Tibial nerve (tissue), 4 donors: ENCODE measurements around the gene CEP95. TPM values are rescaled to one million over a fixed set of nuclear protein-coding genes. Genes with fewer than 3 reads are reported as not detected.

Source experiments
- DNase-seq, 2 donors: peaks; one replicate each; pipeline ENCODE4 v3.0.0-alpha.2; 2019; ENCODE audit warnings: low spot score in 2 of 2
- H3K27ac ChIP-seq, 4 donors: fragments of 200-600 bp; sonication (generic) in 3 of 4; one replicate each; pipeline ENCODE4 v1.5.1; 2017 to 2019; ENCODE audit warnings: mild to moderate bottlenecking in 1 of 4
- H3K27me3 ChIP-seq, 2 donors: fragments of 200-600 bp; sonication (generic) in 1 of 2; one replicate each; pipeline versions ENCODE4 v1.5.1 to v1.6.0; 2017 to 2019
- H3K36me3 ChIP-seq, 3 donors: fragments of 200-600 bp; sonication (generic); one replicate each; pipeline ENCODE4 v1.5.1; 2018 to 2019
- H3K4me1 ChIP-seq, 4 donors: fragments of 200-600 bp; sonication (generic) in 3 of 4; one replicate each; pipeline ENCODE4 v1.5.1; 2017 to 2019
- H3K4me3 ChIP-seq, 4 donors: fragments of 200-600 bp; sonication (generic) in 3 of 4; one replicate each; pipeline ENCODE4 v1.5.1; 2017 to 2019; ENCODE audit warnings: mild to moderate bottlenecking in 1 of 4, moderate library complexity in 1 of 4
- H3K9me3 ChIP-seq, 4 donors: fragments of 200-600 bp; sonication (generic) in 3 of 4; one replicate each; pipeline ENCODE4 v1.5.1; 2017 to 2019
- EP300 ChIP-seq, 2 donors: sonication (generic); formaldehyde crosslinking; IDR thresholded peaks; one replicate each; pipeline ENCODE4 v1.6.1; 2017; ENCODE audit warnings: antibody characterized with exemption in 2 of 2, mild to moderate bottlenecking in 1 of 2
- POLR2A ChIP-seq, 2 donors: fragments of 450-650 bp; IDR thresholded peaks; one replicate each; pipeline ENCODE4 v1.6.1; 2017; ENCODE audit warnings: antibody characterized with exemption in 2 of 2, mild to moderate bottlenecking in 2 of 2, moderate library complexity in 2 of 2
- whole genome bisulfite sequencing, 2 donors: methylation state at CpG; one replicate each; pipeline ENCODE4 v1.1.5; 2018; 5-methylcytosine and 5-hydroxymethylcytosine counted together
- total RNA-seq, 4 donors: library from RNA; depleted of rRNA; stranded (reverse); fragments of >200 nt; gene quantifications; one replicate each; pipeline ENCODE4 v1.1.0, GENCODE V29; 2016
- TF ChIP-seq, protein P1 (sequence below), 5 experiments: fragments of 200-600 bp in 3 of 5; fragments of 450-650 bp in 2 of 5; sonication (generic) in 3 of 5; IDR thresholded peaks; one replicate each; pipeline ENCODE4 v1.5.1; 2016 to 2019; ENCODE audit warnings: antibody characterized with exemption in 5 of 5, mild to moderate bottlenecking in 3 of 5, moderate library complexity in 2 of 5

Gene CEP95
- total RNA-seq, 4 donors from 2014 or later = 45.7 to 73.9 (median 59.3) TPM

DNA sequence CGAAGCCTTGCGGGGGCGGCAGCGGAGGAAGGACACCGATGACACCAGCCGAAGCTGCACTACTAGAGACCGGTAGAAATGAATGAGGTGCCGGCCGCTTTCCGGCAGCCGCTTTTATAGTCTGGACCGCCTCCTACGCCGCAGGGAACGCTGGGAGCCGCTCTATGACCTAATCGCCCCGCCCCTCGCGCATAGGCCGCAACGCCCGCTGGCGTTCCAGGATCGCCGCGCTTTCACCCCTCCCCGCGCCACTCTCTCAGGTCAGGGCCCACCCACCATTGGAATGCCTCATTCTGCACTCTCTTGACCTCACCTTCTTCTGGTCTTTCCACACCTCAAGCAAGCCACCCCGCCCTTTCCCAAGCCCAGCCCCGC lies 589 bp upstream of the CEP95 start, which contains the start of gene DDX5:
Gene DDX5, minus strand, starts transcription at position 89 of the 375 bp plus-strand sequence. CDS start 170 bp downstream, outside the sequence.
- Histone ChIP-seq H3K4me3 (peak within 1 kb of the TSS; percentile 82 to 99 (median 86)), H3K27ac (peak within 1 kb of the TSS; percentile 96 to 100 (median 100)), H3K36me3 (peaks cover 12 to 55% (median 39%) of the 10 kb centered on the region in 3 donors), H3K4me1 (peaks cover 0 to 65% (median 45%) of the 10 kb centered on the region in 4 donors), H3K9me3 (no peaks in the 10 kb centered on the region), H3K27me3 (no peaks in the 10 kb centered on the region)
- TF ChIP-seq EP300 (IDR thresholded peaks at IDR 0.05) = peak in 1 of 2 donors; percentile 99
- TF ChIP-seq, protein P1, sequence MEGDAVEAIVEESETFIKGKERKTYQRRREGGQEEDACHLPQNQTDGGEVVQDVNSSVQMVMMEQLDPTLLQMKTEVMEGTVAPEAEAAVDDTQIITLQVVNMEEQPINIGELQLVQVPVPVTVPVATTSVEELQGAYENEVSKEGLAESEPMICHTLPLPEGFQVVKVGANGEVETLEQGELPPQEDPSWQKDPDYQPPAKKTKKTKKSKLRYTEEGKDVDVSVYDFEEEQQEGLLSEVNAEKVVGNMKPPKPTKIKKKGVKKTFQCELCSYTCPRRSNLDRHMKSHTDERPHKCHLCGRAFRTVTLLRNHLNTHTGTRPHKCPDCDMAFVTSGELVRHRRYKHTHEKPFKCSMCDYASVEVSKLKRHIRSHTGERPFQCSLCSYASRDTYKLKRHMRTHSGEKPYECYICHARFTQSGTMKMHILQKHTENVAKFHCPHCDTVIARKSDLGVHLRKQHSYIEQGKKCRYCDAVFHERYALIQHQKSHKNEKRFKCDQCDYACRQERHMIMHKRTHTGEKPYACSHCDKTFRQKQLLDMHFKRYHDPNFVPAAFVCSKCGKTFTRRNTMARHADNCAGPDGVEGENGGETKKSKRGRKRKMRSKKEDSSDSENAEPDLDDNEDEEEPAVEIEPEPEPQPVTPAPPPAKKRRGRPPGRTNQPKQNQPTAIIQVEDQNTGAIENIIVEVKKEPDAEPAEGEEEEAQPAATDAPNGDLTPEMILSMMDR (IDR thresholded peaks at IDR 0.05) = no peak
- TF ChIP-seq POLR2A (IDR thresholded peaks at IDR 0.05) = peak; percentile 93 to 97
- 1% methylated on average over 28 to 29 of the region's 31 CpGs for whole genome bisulfite sequencing, 2 donors
- peak; percentile 93 to 95 for DNase-seq

DNA sequence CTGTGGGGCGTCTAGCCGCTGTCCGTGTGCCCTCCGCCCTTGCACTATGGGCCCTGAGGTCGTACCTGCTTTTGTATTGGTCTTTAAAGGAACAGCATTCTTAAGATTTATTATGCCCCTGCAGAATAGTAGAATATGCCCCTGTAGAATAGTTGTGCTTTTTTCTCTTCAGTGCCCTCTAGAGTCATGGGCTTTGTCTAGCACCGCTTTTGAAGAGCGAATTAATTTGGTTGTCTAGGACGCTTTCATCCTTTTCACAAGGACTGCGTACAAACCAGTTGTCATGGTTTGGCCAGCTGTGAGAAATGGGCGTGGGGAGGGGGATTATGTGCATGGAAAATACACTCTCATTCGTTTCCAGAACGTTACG lies 621 bp downstream of the CEP95 start:
- H3K36me3 ChIP-seq = peaks cover 9 to 53% (median 36%) of the 10 kb centered on the region in 3 donors
- TF ChIP-seq, protein P1 (IDR thresholded peaks at IDR 0.05) = peak; percentile 9 to 50 (median 32)
- no peak for TF ChIP-seq EP300 (IDR thresholded peaks at IDR 0.05)
- 0% methylated on average over 13 of the region's 13 CpGs for WGBS, 2 donors
- H3K9me3 ChIP-seq = no peaks in the 10 kb centered on the region
- no peaks in the 10 kb centered on the region for H3K27me3 ChIP-seq
- peak in 1 of 2 donors; percentile 26 for DNase-seq
- H3K4me3 ChIP-seq = peak overlapping the region; percentile 82 to 99 (median 86)
- peaks cover 0 to 53% (median 43%) of the 10 kb centered on the region in 4 donors for H3K4me1 ChIP-seq
- H3K27ac ChIP-seq = peak overlapping the region; percentile 96 to 100 (median 100)

DNA sequence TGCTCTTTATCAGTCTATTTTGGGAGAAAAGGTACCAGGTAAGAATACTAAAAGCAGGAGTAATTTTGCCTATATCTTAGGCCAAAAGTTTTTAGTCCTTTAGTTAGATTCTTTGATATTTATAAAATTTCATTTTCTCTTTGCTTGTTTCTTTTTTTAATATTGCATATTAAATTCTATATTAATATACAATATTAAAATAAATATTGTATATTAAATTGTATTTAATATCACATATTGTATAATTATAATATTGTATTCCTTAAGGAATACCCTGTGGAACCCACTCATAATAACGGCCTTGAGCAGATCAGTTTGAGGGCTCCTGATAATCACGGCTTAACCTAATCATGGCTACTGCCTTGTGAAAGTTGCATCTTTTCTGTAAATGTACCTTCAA lies 1.9 kb downstream of the CEP95 start:
- 75 to 80% methylated on average over 2 of the region's 2 CpGs for WGBS, 2 donors
- H3K9me3 ChIP-seq = no peaks in the 10 kb centered on the region
- TF ChIP-seq, protein P1 (IDR thresholded peaks at IDR 0.05) = no peak
- H3K4me3 ChIP-seq = peak overlapping the region in 1 of 4 donors; percentile 3
- peaks cover 0 to 40% (median 30%) of the 10 kb centered on the region in 4 donors for H3K4me1 ChIP-seq
- no peaks in the 10 kb centered on the region for H3K27me3 ChIP-seq
- H3K36me3 ChIP-seq = peaks cover 2 to 44% (median 26%) of the 10 kb centered on the region in 3 donors
- no peak for DNase-seq
- no peak overlapping the region for H3K27ac ChIP-seq

DNA sequence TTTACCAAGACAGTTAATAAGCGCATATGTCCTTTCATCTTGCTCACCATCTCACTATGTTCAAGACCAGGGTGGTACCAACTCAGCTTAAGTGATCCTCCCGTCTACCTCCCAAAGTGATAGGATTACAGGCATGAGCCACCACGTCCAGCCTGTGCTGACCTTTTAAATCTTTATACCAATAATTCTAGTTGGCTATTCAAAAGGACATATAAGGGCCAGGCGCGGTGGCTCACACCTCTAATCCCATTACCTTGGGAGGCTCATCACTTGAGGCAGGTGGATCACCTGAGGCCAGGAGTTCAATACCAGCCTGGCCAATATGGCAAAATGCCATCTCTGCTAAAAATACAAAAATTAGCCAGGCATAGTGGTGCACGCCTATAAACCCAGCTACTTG lies 2.4 kb downstream of the CEP95 start:
- Histone ChIP-seq H3K4me1 (peaks cover 0 to 35% (median 25%) of the 10 kb centered on the region in 4 donors), H3K27ac (no peak overlapping the region), H3K36me3 (peaks cover 2 to 39% (median 21%) of the 10 kb centered on the region in 3 donors), H3K4me3 (no peak overlapping the region), H3K9me3 (no peaks in the 10 kb centered on the region), H3K27me3 (no peaks in the 10 kb centered on the region)
- WGBS, 2 donors = 79 to 86% methylated on average over 6 of the region's 6 CpGs
- TF ChIP-seq POLR2A (IDR thresholded peaks at IDR 0.05) = no peak
- no peak for TF ChIP-seq EP300 (IDR thresholded peaks at IDR 0.05)
- TF ChIP-seq, protein P1 (IDR thresholded peaks at IDR 0.05) = no peak
- DNase-seq = no peak

DNA sequence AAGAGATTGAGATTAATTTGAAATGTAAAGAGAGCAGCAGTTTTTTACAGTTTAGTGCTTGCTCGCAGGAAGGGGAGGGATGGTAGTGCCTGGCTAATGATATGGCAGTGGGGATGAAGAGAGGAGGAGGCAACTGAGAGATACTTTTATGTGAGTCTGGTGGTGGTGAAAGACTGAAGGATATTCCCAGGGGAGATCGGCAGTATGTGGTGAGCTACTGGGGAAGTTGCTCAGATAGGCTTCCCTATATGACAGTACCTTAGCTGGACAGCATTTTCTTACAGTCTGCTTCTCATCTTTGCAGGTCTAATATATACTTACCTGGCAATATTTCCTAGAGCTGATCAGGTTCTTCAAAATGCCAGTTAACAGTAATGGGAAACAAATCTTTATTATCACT lies 8.6 kb downstream of the CEP95 start:
- WGBS, 2 donors = 75 to 90% methylated on average over 2 of the region's 2 CpGs
- H3K36me3 ChIP-seq = peaks cover 0 to 80% (median 25%) of the 10 kb centered on the region in 3 donors
- no peaks in the 10 kb centered on the region for H3K9me3 ChIP-seq
- peaks cover 0 to under 1% (median 0%) of the 10 kb centered on the region in 4 donors for H3K4me1 ChIP-seq
- no peak overlapping the region for H3K27ac ChIP-seq
- no peaks in the 10 kb centered on the region for H3K27me3 ChIP-seq
- no peak for DNase-seq
- TF ChIP-seq POLR2A (IDR thresholded peaks at IDR 0.05) (no peak), EP300 (IDR thresholded peaks at IDR 0.05) (no peak)
- TF ChIP-seq, protein P1 (IDR thresholded peaks at IDR 0.05) = no peak
- no peak overlapping the region for H3K4me3 ChIP-seq
